ENCODE data around the gene ZNF254.
"Not testable (repeated sequence)": the region's sequence is repeated elsewhere in the genome, so short reads cannot be mapped to it uniquely, and the experiment has no call there.

ZNF254 gene

DNA sequence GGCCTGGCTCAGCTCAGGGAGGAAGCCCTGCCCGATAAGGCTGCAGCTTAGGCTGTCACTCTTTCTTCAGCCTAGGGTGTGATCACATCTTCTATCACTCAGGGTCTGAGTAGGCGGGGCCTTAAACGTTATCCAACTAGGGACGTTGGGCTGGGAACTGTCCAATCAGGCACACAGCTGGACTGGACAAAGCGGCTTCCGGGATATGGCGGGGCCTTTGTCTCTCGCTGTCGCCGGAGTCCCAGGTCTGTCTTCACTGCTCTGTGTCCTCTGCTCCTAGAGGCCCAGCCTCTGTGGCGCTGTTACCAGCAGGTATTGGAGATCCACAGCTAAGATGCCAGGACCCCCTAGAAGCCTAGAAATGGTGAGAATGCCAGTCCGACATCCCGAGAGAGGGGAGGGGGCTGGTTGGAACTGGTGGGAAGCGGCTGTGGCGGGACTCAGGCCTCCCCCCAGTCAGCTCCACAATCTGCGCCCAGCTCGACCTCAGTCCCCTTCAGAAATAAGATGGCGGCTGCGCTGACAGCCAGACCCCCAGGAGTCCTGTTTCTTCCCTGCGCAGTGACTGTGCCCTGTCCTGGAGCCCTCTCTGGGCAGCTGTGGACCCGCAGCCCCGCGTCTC lies at the start of gene ZNF254:
Gene ZNF254, plus strand, starts transcription at position 214 of the 622 bp plus-strand sequence. Its CDS starts 121 bp downstream, at position 335.
- DNase-seq, result no peak

DNA sequence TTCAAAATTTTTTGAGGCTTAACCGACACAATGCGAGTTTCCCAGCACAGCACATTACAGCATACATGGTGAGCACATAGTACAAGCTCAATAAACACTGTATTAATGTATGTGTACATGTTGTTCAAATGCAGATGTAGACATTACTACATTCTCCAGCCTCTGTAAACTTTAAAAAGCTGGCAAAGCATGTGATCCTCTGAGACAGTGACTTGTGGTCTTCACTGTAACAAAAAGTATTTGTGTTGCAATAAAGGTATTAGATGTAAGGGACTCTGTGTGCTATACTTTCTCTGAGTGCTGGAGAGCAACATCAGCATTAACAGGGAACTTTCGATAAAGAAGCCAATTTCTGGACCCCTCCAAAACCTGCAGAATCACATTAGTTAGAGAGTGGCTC lies 46.4 kb upstream of the ZNF254 start:
- no peak for DNase-seq

DNA sequence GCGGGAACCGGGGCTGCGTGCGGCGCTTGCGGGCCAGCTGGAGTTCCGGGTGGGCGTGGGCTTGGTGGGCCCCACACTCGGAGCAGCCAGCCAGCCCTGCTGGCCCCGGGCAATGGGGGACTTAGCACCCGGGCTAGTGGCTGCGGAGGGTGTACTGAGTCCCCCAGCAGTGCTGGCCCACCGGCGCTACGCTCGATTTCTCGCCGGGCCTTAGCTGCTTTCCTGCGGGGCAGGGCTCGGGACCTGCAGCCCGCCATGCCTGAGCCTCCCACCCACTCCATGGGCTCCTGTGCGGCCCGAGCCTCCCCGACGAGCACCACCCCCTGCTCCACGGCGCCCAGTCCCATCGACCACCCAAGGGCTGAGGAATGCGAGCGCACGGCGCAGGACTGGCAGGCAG lies 45.7 kb upstream of the ZNF254 start:
- not testable (repeated sequence) for DNase-seq

DNA sequence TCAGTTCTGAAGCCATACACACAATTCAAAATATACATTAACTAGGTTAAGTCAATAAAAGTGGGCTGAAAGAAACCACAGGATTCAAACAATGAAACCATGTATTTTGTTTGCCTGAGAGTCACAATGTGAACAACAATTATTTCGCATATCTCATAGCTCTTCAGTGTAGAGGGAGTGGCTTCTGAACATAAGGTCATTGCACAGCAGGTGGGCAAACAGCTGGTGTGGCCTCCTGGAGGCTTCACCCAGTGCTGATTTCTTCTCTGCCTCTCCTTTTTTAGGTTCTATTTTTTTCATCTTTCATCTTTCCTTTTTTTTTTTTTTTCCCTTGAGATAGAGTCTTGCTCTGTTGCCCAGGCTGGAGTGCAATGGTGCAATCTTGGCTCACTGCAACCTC lies 40.4 kb upstream of the ZNF254 start:
- peak; percentile 22 for DNase-seq

DNA sequence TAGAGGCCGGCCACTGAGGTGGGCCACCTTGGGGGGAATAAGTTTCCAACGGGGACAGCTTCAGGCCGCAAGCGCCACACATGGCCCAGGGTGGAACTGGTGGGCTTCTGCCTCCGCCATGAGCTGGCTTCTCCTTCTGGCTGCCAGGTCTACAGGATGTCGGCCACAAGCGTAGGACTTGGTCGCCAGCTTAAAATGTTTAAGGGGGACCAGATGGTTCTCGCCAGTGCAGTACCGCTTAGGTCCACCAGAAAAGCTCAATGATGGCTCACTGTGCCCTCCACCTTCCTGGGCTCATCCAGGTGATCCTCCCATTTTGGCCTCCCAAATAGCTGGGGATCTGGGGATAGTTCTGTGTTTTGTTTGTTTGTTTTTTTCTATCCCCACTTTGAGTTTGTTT lies 38.7 kb upstream of the ZNF254 start:
- DNase-seq, result no peak

DNA sequence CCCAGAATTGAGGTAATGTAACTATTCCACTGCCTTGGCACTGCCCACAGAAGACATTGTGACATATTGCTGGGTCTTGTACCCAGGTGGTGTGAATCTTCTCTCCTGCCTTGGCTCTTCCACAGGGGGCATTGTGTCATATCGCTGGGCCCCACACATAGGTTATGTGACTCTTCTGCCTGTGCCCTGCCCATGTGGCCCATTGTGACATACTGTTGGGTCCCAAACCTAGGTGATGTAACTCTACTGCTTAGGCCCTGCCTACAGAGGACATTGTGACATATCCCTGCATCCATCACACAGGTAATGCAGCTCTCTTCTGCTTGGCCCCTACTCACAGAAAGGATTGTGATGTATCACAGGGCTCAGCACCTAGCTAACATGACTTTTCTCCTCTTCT lies 37.5 kb upstream of the ZNF254 start:
- DNase-seq, result no peak

DNA sequence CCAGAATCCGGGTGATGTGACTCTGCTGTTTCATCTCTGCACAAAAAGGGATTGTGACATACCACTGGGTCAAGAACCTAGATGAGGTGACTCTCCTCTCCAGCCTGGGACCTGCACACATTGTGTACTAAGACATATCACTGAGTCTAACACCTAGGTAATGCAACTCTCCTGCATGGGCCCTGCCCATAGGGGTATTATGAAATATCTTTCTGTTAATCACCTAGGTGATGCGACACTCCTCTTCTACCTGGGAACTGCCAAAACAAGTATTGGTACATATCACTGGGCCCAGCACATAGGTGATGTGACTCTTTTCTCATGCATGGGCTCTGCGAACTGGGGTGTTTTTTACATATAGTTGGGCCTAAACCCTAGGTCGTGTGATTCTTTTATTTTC lies 35.5 kb upstream of the ZNF254 start:
- no peak for DNase-seq

DNA sequence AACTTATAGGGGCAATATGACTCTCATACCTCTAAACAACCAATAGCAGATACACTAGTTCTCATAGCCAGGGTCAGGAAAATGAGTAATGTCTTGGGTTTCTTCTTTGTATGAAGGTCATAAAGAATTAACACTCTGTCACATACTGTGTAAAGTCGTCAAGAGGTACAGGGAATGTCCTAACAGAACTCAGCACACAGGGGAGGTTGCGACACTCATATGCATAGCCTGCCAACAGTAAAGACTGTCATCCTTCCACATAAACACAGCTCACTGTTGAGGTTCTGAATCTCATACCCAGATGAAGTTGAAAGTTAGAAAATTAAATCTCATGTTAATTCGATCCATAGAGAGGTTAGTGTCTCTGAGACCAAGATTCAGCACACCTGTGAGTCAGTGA lies 34.2 kb upstream of the ZNF254 start:
- DNase-seq, result no peak

DNA sequence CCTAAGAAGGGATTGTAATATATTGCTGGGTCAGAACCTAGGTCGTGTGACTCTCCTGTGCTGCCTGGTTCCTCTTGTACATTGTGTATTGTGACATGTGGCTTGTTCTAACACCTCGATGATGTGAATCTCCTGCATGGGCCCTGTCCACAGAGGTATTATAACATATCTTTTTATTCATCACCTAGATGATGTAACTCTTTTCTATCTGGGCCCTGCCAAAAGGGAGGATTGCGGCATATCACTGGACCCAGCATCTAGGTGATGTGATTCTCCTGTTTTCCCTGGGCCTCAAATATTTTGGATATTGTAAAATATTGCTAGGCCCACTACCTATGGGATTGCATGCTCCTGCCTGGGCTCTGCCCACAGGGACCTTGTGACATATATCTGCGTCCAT lies 33.4 kb upstream of the ZNF254 start:
- no peak for DNase-seq

DNA sequence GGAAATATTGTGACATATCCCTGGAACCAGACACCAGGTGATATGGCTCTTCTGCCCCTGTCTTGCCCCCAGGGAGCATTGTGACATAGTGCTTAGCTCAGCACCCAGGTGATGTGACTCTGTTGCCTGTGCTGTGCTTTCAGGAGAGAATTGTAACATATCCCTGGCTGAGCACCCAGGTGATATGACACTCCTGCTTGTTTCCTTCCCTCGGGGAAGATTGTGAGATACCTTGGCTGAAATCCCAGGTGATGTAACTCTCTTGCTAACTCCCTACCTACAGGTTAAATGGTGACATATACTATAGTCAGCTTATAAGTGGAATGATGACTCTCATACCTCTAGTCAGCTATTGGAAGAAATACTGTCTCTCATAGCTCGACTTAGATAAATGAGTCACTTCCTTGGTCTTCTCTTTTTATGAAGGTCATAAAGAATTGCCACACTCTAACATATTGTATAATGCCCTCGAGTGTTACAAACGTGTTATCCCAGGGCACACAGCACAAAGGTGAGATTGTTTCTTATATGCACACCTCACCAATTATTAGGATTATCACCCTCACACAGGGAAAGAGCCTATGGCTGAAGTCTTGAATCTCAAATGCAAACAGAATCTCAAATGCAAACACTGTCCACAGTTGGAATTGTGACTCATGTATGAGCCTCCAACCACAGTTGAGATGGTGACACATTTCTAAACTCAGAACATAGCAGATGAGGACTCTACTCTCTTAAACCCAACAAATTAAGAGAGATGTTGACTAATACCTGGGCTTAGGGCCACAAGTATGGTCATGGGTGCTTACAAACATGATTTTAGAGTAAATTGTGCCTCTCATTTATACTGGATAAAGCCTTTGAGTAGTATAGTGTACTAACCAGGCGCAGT lies 32.7 kb upstream of the ZNF254 start:
- DNase-seq, result no peak

DNA sequence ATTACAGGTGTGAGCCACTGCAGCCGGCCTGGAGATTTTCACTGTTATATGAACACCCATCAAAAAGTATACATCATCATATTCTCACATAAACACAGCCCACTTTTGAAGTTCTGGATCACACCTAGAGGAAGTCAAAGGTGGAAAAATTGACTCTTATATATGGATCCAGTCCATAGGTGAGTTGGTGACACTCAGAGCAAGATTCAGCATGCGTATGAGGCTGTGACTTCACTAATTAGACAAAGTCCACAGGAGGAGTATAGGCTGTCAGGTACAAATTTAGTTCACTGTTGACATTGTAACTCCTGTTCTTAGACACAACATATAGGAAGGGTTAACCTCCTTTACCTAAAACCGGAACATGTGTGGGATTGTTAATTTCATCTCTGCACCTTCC lies 31.4 kb upstream of the ZNF254 start:
- no peak for DNase-seq

DNA sequence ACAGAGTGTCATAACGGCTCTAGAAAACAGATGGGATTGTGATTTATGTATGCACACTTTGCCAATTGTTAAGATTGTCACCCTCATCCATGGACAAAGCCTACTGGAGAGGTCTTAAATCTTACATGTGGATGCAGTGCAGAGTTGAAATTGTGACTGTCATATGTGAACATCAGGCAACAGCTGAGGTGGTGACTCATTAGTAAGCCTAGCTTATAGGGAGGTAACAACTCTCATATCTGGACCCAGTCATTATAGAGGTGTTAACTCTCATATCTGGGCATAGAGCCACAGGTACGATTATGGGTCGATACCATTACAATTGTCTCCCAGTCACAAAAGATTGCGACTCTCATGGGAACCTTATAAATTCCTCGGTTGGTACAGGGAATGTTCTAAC lies 29.8 kb upstream of the ZNF254 start:
- DNase-seq, result no peak

DNA sequence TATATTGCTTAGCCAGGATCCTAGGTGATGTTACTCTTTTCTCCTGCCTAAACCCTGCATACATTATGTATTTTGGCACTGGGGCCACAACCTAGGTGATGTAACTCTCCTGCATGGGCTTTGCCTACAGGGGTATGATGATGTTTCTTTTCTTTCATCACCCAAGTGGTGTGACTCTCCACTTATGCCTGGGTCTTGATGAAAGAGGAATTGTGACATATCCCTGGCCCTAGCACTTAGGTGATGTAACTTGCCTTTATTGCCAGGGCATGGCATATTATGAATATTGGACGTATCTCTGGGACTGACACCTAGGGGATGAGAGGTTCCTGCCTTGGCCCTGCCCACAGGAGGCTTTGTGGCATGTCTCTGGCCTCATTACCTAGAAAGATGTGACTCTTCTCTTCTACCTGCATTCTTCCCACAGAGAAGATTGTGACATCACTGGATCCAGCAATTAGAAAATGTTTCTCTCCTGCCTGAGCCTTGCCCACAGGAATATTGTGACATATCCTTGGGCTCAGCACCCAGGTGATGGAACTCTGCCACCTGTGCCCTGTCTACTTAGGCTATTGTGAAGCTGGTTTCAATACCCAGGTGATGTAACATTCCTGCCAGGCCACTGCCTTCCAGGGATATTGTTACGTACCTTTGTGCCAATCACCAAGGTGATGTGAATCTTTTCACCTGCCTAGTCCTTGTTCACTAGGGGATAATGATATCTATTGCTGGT lies 27.3 kb upstream of the ZNF254 start:
- DNase-seq, result no peak

DNA sequence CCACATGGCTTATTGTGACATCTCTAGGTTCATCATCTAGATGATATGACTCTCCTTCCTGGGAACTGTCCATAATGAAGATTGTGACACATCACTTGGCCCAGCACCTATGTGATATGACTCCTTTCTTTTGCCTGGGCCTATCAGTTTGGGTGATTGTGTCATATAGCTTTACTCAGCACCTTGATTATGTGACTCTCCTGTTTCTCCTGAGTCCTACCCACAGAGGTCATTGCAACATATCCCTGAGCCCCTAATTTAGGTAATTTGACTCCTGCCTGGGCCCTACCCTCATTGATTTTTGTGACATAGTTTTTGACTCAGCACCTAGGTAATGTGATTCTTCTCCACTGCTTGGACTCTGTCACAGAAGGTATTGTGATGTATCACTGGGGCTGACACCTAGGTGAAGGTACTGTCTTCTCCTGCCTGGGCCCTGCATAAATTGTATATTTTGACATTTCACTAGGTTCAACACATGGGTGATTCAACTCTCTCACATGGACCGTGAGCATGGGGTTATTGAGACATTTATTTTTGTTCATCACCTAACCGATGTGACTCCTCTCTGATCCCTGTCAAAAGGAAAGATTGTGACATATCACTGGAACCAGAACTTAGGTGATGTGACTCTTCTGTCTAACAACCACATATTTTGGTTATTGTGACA lies 26.2 kb upstream of the ZNF254 start:
- DNase-seq, result no peak

DNA sequence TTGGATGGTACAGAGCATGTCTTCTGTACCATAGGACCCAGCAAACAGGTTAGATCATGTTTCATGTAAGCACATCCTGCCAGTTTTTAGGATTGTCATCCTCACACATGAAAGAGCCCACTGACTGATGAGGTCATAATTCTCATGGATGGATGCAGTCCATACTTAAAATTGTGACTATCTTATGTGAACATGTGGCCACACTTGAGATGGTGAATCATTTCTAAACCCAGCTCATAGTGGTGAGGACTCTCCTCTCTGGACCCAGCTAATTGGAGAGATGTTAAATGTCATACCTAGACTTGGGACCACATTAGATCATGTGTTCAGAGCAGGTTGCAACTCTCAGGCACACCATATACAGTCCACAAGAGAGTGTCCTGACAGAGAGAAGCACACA lies 24.8 kb upstream of the ZNF254 start:
- peak; percentile 0 for DNase-seq

DNA sequence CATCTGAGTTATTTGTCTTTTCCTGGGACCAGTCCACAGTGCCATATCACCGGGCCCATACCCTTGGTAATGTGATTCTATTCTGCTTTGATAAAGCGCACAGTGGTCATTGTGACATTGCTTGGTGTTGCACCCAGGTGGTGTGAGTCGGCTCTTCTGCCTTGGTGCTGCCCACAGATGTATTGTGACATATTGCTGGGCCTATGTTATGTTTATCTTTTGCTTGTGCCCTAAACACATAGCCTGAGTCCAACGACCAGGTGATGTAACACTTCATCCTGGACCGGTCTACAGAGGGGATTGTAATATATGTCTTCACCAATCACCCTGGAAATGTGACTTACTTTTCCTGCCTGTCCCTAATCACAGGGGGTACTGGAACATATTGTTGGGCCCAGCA lies 23.7 kb upstream of the ZNF254 start:
- DNase-seq, result no peak

DNA sequence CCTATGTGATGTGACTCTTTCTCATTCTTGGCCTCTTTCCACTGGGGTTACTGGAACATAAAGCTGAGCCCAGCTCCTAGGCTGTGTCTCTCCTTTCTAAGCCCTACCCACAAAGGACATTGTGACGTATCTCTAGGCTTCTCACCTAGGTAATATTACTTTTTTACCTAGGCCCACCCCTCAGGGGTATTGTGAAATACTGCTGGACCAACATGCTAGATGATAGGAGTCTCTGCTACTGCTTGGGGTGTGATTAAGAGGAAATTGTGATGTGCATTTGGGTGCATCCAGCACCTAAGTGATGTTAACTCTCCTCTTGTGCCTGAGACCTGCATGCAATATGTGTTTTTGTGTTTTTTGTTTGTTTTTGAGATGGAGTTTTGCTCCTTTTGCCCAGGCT lies 22.8 kb upstream of the ZNF254 start:
- no peak for DNase-seq

DNA sequence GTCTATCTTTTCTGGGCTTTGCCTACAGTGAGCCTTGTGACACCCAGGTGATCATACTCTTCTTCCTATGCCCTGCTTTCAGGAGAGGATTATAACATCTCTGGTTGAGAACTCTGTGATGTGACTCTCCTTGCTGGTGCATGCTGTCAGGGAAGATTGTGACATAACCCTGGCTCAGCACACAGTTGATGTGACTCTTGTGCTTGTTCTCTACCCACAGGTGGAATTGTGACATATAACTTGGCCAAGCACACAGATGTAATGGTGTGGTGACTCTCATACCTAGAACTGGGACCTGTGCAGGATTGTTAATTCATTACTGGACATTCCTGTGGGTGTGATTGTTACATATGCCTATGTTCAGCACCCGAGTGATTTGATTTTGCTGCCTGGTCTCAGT lies 21.7 kb upstream of the ZNF254 start:
- no peak for DNase-seq

DNA sequence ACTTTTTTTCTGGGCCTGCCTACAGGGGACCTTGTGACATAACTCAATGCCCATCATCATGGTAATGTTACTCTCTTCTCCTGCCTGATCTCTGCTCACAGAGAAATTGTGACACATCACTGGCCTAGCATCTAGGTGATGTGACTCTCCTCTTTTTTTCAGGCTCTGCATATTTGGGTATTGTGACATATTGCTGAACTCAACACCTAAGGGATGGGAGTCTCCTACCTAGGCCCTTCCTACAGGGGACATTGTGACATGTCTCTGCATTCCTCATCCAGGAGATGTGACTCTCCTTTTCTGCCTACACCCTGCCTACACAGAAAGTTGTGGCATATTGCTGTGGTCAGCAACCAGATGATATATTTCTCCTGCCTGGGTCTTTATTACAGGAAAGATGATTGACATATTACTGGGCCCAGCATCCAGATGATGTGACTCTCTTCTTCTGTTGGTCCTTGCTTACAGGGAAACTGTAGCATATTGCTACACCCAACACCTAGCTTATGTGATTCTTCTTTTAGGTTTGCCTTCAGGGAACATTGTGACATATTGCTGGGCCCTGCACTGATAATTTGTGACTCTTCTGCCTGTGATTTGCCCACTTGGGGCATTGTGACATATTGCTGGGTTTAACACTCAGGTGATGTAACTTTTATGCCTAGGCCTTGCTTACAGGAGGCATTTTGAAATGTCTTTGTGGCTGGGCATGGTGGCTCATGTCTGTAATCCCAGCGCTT lies 21.0 kb upstream of the ZNF254 start:
- no peak for DNase-seq

DNA sequence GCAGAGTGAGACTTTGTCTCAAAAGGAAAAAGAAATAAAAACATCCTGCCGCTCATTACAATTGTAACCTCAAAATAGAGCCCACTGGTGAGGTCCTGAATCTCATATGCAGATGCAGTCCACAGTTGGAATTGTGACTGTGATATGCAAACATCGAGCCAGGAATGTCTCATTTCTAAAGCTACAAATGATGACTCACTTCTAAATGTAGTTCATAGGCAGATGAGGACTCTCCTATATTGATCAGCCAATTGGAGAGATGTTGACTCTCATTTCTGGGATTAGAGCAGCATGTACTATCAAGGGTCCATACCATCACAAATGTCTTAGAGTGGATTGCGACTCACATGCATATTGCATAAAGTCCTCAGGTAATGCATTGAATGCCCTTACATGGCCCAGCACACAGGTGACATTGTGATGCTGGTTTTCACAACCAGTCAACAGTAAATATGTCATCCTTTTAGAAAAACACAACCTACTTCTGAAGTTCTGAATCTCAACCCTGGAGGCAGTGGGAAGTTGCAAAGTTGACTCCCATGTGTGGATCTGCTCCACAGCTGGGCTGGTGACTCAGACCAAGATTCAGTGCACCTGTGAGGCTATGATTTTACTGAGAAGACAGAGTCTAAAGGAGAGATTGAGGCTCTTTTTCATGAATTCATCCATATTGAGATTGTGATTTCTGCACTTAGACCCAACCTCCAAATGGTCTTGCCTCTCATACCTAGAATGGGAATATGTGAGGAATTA lies 16.9 kb upstream of the ZNF254 start:
- DNase-seq, result no peak

DNA sequence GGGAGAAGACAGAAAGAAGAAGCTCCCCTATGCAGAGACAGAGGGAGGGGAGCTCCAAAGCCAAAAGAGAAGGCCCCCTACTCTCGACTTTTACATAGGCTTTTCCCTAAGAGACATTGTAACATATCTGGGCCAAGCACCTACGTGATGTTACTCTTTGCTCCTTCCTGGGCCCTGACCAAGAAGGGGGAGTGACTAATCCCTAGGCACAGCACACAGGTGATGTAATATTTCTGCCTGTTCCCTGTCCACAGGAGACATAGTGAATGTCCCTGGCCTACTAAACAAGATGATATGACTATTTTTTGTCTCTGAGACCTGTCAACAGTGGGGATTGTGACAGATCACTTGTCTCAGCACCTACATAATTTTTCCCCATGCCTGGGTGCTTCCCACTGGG lies 15.9 kb upstream of the ZNF254 start:
- no peak for DNase-seq

DNA sequence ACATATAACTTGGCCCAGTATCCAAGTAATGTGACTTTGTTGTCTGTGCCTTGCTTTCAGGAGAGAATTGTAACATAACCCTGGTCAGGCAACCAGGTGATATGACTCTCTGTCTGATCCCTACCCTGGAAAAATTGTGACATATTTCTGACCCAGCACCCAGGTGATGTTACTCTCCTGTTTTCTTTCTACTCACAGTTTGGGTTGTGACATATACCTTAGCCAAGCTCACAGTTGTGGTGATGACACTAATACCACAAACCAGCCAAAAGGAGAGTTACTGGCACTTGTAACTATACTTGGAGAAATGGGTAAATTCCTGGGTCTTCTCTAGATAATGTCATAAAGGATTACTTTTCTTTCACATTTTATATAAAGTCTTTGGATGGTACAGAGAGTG lies 14.3 kb upstream of the ZNF254 start:
- DNase-seq, result no peak

All from NCI-H345 (cell line).